K562 (cell line): ENCODE data around the gene GPR85. TPM values are rescaled to one million over a fixed set of nuclear protein-coding genes. Genes with fewer than 3 reads are reported as not detected.

Source experiments
- ATAC-seq: fragments of 200-7000 bp; cut with Tn5 transposase; 3 replicates; pipeline ENCODE4 v1.9.1; 2020; ENCODE audit warnings: moderate library complexity
- Bru-seq: library from RNA; stranded (reverse); fragments of 400-500 nt; gene quantifications from one replicate; lab custom pipeline; 2021; lab: Mats Ljungman, UMichigan
- BruChase-seq, 2 experiments: library from RNA; stranded (reverse); fragments of 400-500 nt; gene quantifications; one replicate each; lab custom pipeline; 2021; lab: Mats Ljungman, UMichigan
- BruUV-seq: library from RNA; stranded (reverse); fragments of 400-500 nt; replicated peaks from 2 replicates; lab custom pipeline; 2021; lab: Mats Ljungman, UMichigan
- CTCF ChIA-PET: fragments of 300-600 bp; formaldehyde crosslinking; extraction: SDS; loops from one replicate; lab custom pipeline; 2021; ENCODE audit warnings: low intra/inter-chr PET ratio; lab: Yijun Ruan, JAX
- POLR2A ChIA-PET: fragments of 300-600, 350-650 bp; sonication (Branson Sonifier 250); formaldehyde crosslinking; extraction: SDS; loops from one replicate; lab custom pipeline; 2021; ENCODE audit warnings: antibody characterized with exemption, inconsistent platforms; lab: Yijun Ruan, JAX
- DNase-seq, 4 experiments: peaks; one replicate each; pipeline versions ENCODE4 v3.0.0 to v3.0.0-alpha.2; 2011 to 2018; ENCODE audit warnings: low spot score in 3 of 4, mixed read lengths in 3 of 4; ENCODE audit errors: extremely low read depth in 1 of 4
- FAIRE-seq: peaks from 2 replicates; lab custom pipeline; 2011; peaks lifted over from hg19 to GRCh38; lab: Jason Lieb, UNC
- H2AFZ ChIP-seq: 2 replicates; pipeline ENCODE4 v1.6.0; 2011; ENCODE audit warnings: low read depth, low read length, control low read depth, inconsistent platforms
- H3K27ac ChIP-seq: fragments of 200-600 bp; 3 replicates; pipeline ENCODE4 v1.8.0; 2011; ENCODE audit warnings: low read depth, mild to moderate bottlenecking, control low read depth, inconsistent platforms, low read length, moderate library complexity, mixed read lengths; ENCODE audit errors: extremely low read depth
- H3K27me3 ChIP-seq, 2 experiments: fragments of 300-600 bp in 1 of 2; 2 replicates in 1 of 2; 3 replicates in 1 of 2; pipeline versions ENCODE4 v1.6.0 to v1.8.0; 2011; ENCODE audit warnings: inconsistent platforms in 2 of 2, low read length in 2 of 2, mild to moderate bottlenecking in 1 of 2, mixed read lengths in 1 of 2, moderate library complexity in 1 of 2; ENCODE audit not compliant: control insufficient read depth in 2 of 2, insufficient read depth in 2 of 2
- H3K36me3 ChIP-seq: fragments of 300-600 bp; 3 replicates; pipeline ENCODE4 v1.8.0; 2011; ENCODE audit warnings: mild to moderate bottlenecking, low read length, inconsistent platforms; ENCODE audit not compliant: control insufficient read depth, insufficient read depth
- H3K4me1 ChIP-seq, 2 experiments: fragments of 200-600 bp in 1 of 2; replicated peaks in 1 of 2; 2 replicates in 1 of 2; 3 replicates in 1 of 2; pipeline versions ENCODE4 v1.5.1 to v1.8.0; 2011; ENCODE audit warnings: inconsistent platforms in 2 of 2, low read length in 2 of 2, mild to moderate bottlenecking in 1 of 2, mixed read lengths in 1 of 2, moderate library complexity in 1 of 2; ENCODE audit not compliant: control insufficient read depth in 2 of 2, insufficient read depth in 2 of 2
- H3K4me2 ChIP-seq: 2 replicates; pipeline ENCODE4 v1.6.1; 2011; ENCODE audit warnings: low read length, control low read depth, inconsistent platforms, mixed read lengths; ENCODE audit not compliant: insufficient read depth
- H3K4me3 ChIP-seq: fragments of 200-600 bp; sonication (generic), shearing (Covaris generic); 2 replicates; pipeline ENCODE4 v1.5.1; 2016; ENCODE audit warnings: control low read depth, inconsistent platforms
- H3K79me2 ChIP-seq: fragments of 200-600 bp; 3 replicates; pipeline ENCODE4 v1.8.0; 2011; ENCODE audit warnings: low read length, inconsistent platforms; ENCODE audit not compliant: control insufficient read depth, insufficient read depth
- H3K9ac ChIP-seq, 2 experiments: 2 replicates each; pipeline versions ENCODE4 v1.6.0 to v1.6.1; 2011; ENCODE audit warnings: low read depth in 2 of 2, low read length in 2 of 2, control low read depth in 1 of 2, inconsistent platforms in 1 of 2, mild to moderate bottlenecking in 1 of 2, mixed read lengths in 1 of 2; ENCODE audit not compliant: insufficient read depth in 1 of 2
- H3K9me1 ChIP-seq: one replicate; pipeline ENCODE4 v1.6.0; 2011; ENCODE audit warnings: inconsistent platforms, mild to moderate bottlenecking, low read length, moderate library complexity; ENCODE audit not compliant: control insufficient read depth, insufficient read depth
- H3K9me3 ChIP-seq: replicated peaks from 2 replicates; pipeline ENCODE4 v1.5.1; 2011; ENCODE audit warnings: low read depth, low read length, inconsistent platforms; ENCODE audit not compliant: control insufficient read depth, insufficient read depth
- H4K20me1 ChIP-seq: replicated peaks from 2 replicates; pipeline ENCODE4 v1.6.1; 2011; ENCODE audit warnings: low read length, inconsistent platforms, mixed read lengths; ENCODE audit not compliant: control insufficient read depth, insufficient read depth
- GATA2 ChIP-seq: sonication (generic); formaldehyde crosslinking; IDR thresholded peaks from 2 replicates; pipeline ENCODE4 v1.4.0; 2020; ENCODE audit warnings: mild to moderate bottlenecking, missing genetic modification reagents
- MTA1 ChIP-seq: fragments of 450-650 bp; IDR thresholded peaks from 2 replicates; pipeline ENCODE4 v1.6.1; 2017; ENCODE audit warnings: borderline replicate concordance
- RB1 ChIP-seq: fragments of 450-650 bp; IDR thresholded peaks from 2 replicates; pipeline ENCODE4 v1.6.1; 2017; ENCODE audit warnings: low read depth, mild to moderate bottlenecking
- TEAD1 ChIP-seq, 2 experiments: fragments of 450-650 bp in 1 of 2; sonication (generic) in 1 of 2; formaldehyde crosslinking; IDR thresholded peaks; 2 replicates each; pipeline versions ENCODE4 v1.4.0 to v1.8.0; 2020 to 2022; ENCODE audit warnings: mild to moderate bottlenecking in 2 of 2, missing genetic modification reagents in 1 of 2
- TSC22D4 ChIP-seq: fragments of 450-650 bp; IDR thresholded peaks from 2 replicates; pipeline ENCODE4 v1.6.1; 2016; ENCODE audit warnings: missing genetic modification characterization, missing biosample characterization, control low read depth
- ZC3H8 ChIP-seq: fragments of 450-650 bp; IDR thresholded peaks from 2 replicates; pipeline ENCODE4 v1.6.1; 2017
- ZNF146 ChIP-seq: IDR thresholded peaks from one replicate; pipeline ENCODE4 v1.6.1; 2018; ENCODE audit warnings: missing compliant biosample characterization; ENCODE audit not compliant: unreplicated experiment
- ZNF197 ChIP-seq: fragments of 200-800 bp; sonication (Bioruptor generic); IDR thresholded peaks from 2 replicates; pipeline ENCODE4 v1.6.1; 2016; ENCODE audit warnings: low read depth, missing genetic modification characterization, missing compliant biosample characterization
- WGBS: fragments of 100-300 bp; shearing (Covaris generic); methylation state at CpG from one replicate; pipeline ENCODE4 v1.1.6; 2016; ENCODE audit warnings: low coverage, mixed read lengths; ENCODE audit not compliant: insufficient coverage; ENCODE audit errors: missing lambda C conversion rate; 5-methylcytosine and 5-hydroxymethylcytosine counted together
- in situ Hi-C: fragments of 300-500 bp; cut with MboI; formaldehyde crosslinking; loops from 4 replicates; pipeline ENCODE4 v1.15.0; 2018; ENCODE audit warnings: inconsistent platforms, mixed read lengths
- intact Hi-C: fragments of 100-400 bp; cut with micrococcal nuclease; formaldehyde crosslinking; loops from 2 replicates; pipeline ENCODE4 v1.14.2; 2022
- long read RNA-seq, 3 experiments: library from polyadenylated mRNA in 2 of 3; library from RNA in 1 of 3; unstranded in 2 of 3; stranded (forward) in 1 of 3; transcript quantifications; one replicate each; pipeline ENCODE4 v2.0.0, GENCODE V29; 2019 to 2022
- polyA minus RNA-seq, 3 experiments: library from RNA; depleted of rRNA, polyadenylated mRNA; stranded (reverse); fragments of >200 nt; gene quantifications; 2 replicates each; pipeline ENCODE4 v1.2.3, GENCODE V29; 2011
- polyA plus RNA-seq, 8 experiments: library from polyadenylated mRNA; depleted of rRNA in 4 of 8; stranded (reverse) in 5 of 8; unstranded in 3 of 8; fragments of >200 nt; fragmentation: Nextera tagmentation in 2 of 8; fragmentation: Illumina TruSeq in 1 of 8; extraction: Ambion mirVana in 2 of 8; extraction: Trizol in 1 of 8; gene quantifications; 2 replicates each; pipeline versions ENCODE4 v1.2.1 to v1.2.3, GENCODE V29; 2011 to 2014; ENCODE audit warnings: inconsistent platforms in 1 of 8, missing spikeins in 1 of 8
- total RNA-seq, 7 experiments: library from RNA; depleted of rRNA in 6 of 7; stranded (reverse); fragments of >200 nt in 6 of 7; fragmentation: Illumina TruSeq in 2 of 7; extraction: Trizol in 2 of 7; gene quantifications; 2 replicates each; pipeline versions ENCODE4 v1.2.1 to v1.2.3, GENCODE V29; 2011 to 2021; ENCODE audit warnings: low replicate concordance in 1 of 7
- TF ChIP-seq, protein P1 (sequence below): sonication (generic); formaldehyde crosslinking; IDR thresholded peaks from 2 replicates; pipeline ENCODE4 v1.8.1; 2023; ENCODE audit warnings: mild to moderate bottlenecking, missing genetic modification reagents
- TF ChIP-seq, protein P2 (sequence below): fragments of 200-800 bp; sonication (Bioruptor generic); IDR thresholded peaks from 2 replicates; pipeline ENCODE4 v1.6.1; 2017; ENCODE audit warnings: missing genetic modification characterization, missing compliant biosample characterization

GPR85 gene, protein sequence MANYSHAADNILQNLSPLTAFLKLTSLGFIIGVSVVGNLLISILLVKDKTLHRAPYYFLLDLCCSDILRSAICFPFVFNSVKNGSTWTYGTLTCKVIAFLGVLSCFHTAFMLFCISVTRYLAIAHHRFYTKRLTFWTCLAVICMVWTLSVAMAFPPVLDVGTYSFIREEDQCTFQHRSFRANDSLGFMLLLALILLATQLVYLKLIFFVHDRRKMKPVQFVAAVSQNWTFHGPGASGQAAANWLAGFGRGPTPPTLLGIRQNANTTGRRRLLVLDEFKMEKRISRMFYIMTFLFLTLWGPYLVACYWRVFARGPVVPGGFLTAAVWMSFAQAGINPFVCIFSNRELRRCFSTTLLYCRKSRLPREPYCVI
- total RNA-seq (2011; cell fraction: chromatin; rRNA removed; ENCODE audit: low replicate concordance) = 1.1 and 1.4 TPM in 2 replicates
- total RNA-seq (2011; cell fraction: nucleolus; rRNA removed) = 0.50 and 0.53 TPM in 2 replicates
- total RNA-seq (2011; cell fraction: nucleoplasm; rRNA removed) = 2.2 and 2.4 TPM in 2 replicates
- total RNA-seq (2014; rRNA removed) (2.9 and 3.3 TPM in 2 replicates), total RNA-seq (2014; rRNA removed; fragmentation: Illumina TruSeq; extraction: Trizol) (6.4 and 7.8 TPM in 2 replicates), total RNA-seq (2015; rRNA removed; fragmentation: Illumina TruSeq; extraction: Trizol) (18.2 and 19.0 TPM in 2 replicates), total RNA-seq (2021) (4.6 and 5.0 TPM in 2 replicates), polyA plus RNA-seq (2011; rRNA removed) (2.9 and 3.3 TPM in 2 replicates), polyA plus RNA-seq (2014; fragmentation: Illumina TruSeq; extraction: Trizol) (4.7 and 6.6 TPM in 2 replicates), polyA plus RNA-seq (2014; fragmentation: Nextera tagmentation; extraction: Ambion mirVana) (1 to 10 TPM; 2.9 to 3.3 TPM), polyA plus RNA-seq (2014; rRNA removed) (4.0 and 4.9 TPM in 2 replicates), polyA minus RNA-seq (2011; rRNA and poly(A)+ RNA removed) (3.3 and 6.2 TPM in 2 replicates), Bru-seq, nascent RNA (percentile 61 among the genes with signal in this experiment), BruChase-seq, experiment 1, labeled RNA remaining after a 2-hour chase (percentile 61 among the genes with signal in this experiment), BruChase-seq, experiment 2, labeled RNA remaining after a 6-hour chase (percentile 65 among the genes with signal in this experiment)
- polyA plus RNA-seq (2011; cell fraction: cytosol; rRNA removed) = 1.4 and 2.7 TPM in 2 replicates
- 2.5 and 3.6 TPM in 2 replicates for polyA plus RNA-seq (2011; cell fraction: nucleus; rRNA removed)
- polyA plus RNA-seq (2012) = 5.5 and 9.8 TPM in 2 replicates
- 1.0 and 1.1 TPM in 2 replicates for polyA minus RNA-seq (2011; cell fraction: cytosol; rRNA and poly(A)+ RNA removed)
- 1.9 and 7.3 TPM in 2 replicates for polyA minus RNA-seq (2011; cell fraction: nucleus; rRNA and poly(A)+ RNA removed)
- long read RNA-seq, experiment 1, partial matches to known transcripts = 0 of 4 reads
- long read RNA-seq, experiment 1, other reads (novel, unspliced or antisense) = 3 of 4 reads
- long read RNA-seq, experiment 2, full-length matches to known transcripts = 5 of 6 reads
- long read RNA-seq, experiment 2, partial matches to known transcripts = 0 of 6 reads
- long read RNA-seq, experiment 2, other reads (novel, unspliced or antisense) = 1 of 6 reads
- long read RNA-seq, experiment 3, partial matches to known transcripts = 0 of 1 reads
- long read RNA-seq, experiment 3, other reads (novel, unspliced or antisense) = 1 of 1 reads

DNA sequence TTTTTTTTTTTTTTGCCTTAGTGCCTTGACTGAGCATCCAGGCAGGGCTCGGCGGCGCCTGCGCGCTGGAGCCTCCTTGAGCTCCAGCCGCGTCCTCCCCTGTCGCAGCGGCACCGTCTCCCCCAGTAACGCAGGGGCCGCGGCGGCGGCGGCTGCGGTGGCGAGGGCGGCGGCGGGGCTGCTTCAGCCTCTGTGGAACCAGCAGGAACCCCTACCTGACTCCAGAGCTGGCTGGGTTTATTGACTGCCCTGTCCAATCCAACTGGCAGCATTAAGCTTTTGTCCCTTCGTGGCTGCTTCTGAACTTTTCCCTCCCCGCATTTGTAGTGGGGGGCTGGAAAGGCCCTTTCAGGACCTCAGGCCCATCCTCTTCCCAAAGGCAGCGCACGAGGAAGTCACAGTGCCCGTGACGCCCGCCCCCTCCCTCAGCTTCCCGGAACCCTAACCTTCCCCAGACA lies at the start of gene GPR85:
Gene GPR85 (minus strand): TSS at position 397 of the 458 bp plus-strand sequence. CDS start 2,106 bp downstream, outside the sequence.
- Histone ChIP-seq H3K4me3 (peak within 1 kb of the TSS; percentile 49), H3K9me1 (no peaks in the 10 kb centered on the region), H3K36me3 (no peaks in the 10 kb centered on the region), H3K27me3 (no peaks in the 10 kb centered on the region), H3K27ac (peak within 1 kb of the TSS; percentile 64), H3K9me3 (no peaks in the 10 kb centered on the region), H3K79me2 (no peaks in the 10 kb centered on the region), H2AFZ (peak within 1 kb of the TSS; percentile 99), H3K9ac (peak within 1 kb of the TSS; percentile 66 to 92), H4K20me1 (no peaks in the 10 kb centered on the region), H3K4me1 (peaks cover 8 to 33% of the 10 kb centered on the region in 2 experiments), H3K4me2 (peak within 1 kb of the TSS; percentile 90)
- WGBS = 2% methylated on average over 27 of the region's 29 CpGs
- ChIA-PET CTCF (no interaction called here), POLR2A (interaction anchor here (0.6 to 1.3 kb wide), 7 partner anchors 9 to 33 kb away, joined by 3 to 7 read pairs (median 4); partner anchors contain the start of gene SMIM30)
- BruUV-seq = no TSS peak
- DNase-seq = peak; percentile 62 to 88 (median 76)
- in situ Hi-C loops = no loop called here
- FAIRE-seq = no peak
- ATAC-seq = peak; percentile 92
- intact Hi-C loops = loop anchor here (2.0 kb wide), 1 partner anchor 32 kb away; the partner anchor contains the start of gene SMIM30
- 0 out of 2 replicates have a peak, but pooled peaks have one; percentile 18 for TF ChIP-seq MTA1
- no peak for TF ChIP-seq ZC3H8
- TF ChIP-seq, protein P1, sequence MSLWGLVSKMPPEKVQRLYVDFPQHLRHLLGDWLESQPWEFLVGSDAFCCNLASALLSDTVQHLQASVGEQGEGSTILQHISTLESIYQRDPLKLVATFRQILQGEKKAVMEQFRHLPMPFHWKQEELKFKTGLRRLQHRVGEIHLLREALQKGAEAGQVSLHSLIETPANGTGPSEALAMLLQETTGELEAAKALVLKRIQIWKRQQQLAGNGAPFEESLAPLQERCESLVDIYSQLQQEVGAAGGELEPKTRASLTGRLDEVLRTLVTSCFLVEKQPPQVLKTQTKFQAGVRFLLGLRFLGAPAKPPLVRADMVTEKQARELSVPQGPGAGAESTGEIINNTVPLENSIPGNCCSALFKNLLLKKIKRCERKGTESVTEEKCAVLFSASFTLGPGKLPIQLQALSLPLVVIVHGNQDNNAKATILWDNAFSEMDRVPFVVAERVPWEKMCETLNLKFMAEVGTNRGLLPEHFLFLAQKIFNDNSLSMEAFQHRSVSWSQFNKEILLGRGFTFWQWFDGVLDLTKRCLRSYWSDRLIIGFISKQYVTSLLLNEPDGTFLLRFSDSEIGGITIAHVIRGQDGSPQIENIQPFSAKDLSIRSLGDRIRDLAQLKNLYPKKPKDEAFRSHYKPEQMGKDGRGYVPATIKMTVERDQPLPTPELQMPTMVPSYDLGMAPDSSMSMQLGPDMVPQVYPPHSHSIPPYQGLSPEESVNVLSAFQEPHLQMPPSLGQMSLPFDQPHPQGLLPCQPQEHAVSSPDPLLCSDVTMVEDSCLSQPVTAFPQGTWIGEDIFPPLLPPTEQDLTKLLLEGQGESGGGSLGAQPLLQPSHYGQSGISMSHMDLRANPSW (CRISPR knock-in tag) = no peak
- no peak for TF ChIP-seq ZNF146 (CRISPR knock-in tag)
- no peak for TF ChIP-seq TEAD1 (CRISPR knock-in tag; IDR thresholded peaks at IDR 0.05)
- TF ChIP-seq GATA2 (CRISPR knock-in tag) = no peak
- TF ChIP-seq TSC22D4 (tag) = no peak
- peak; percentile 77; the same call in 1 of the 2 replicates for TF ChIP-seq ZNF197
- TF ChIP-seq RB1 = 0 out of 2 replicates have a peak, but pooled peaks have one; percentile 19
- TF ChIP-seq, protein P2, sequence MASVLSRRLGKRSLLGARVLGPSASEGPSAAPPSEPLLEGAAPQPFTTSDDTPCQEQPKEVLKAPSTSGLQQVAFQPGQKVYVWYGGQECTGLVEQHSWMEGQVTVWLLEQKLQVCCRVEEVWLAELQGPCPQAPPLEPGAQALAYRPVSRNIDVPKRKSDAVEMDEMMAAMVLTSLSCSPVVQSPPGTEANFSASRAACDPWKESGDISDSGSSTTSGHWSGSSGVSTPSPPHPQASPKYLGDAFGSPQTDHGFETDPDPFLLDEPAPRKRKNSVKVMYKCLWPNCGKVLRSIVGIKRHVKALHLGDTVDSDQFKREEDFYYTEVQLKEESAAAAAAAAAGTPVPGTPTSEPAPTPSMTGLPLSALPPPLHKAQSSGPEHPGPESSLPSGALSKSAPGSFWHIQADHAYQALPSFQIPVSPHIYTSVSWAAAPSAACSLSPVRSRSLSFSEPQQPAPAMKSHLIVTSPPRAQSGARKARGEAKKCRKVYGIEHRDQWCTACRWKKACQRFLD (CRISPR knock-in tag) = no peak
